ENCODE measurements around the gene GBF1.
"Not testable (repeated sequence)": the region's sequence is repeated elsewhere in the genome, so short reads cannot be mapped to it uniquely, and the experiment has no call there.

GBF1 gene

GRCh38 chr10:102306006-102306405, 60.7 kb downstream of the GBF1 start:
- FAIRE-seq, result no peak

- no peak for FAIRE-seq
These were observed 61.4 kb downstream of the GBF1 start for GRCh38 chr10:102306710-102307109.

GRCh38 chr10:102308318-102308717, 63.0 kb downstream of the GBF1 start:
- not testable (repeated sequence) for FAIRE-seq

GRCh38 chr10:102309236-102309635, 63.9 kb downstream of the GBF1 start:
- FAIRE-seq, result no peak

- FAIRE-seq, result no peak
These were observed 64.6 kb downstream of the GBF1 start for GRCh38 chr10:102309916-102310315.

GRCh38 chr10:102310361-102311024, 65.2 kb downstream of the GBF1 start:
- FAIRE-seq, result no peak

GRCh38 chr10:102311025-102311420, 65.7 kb downstream of the GBF1 start:
- FAIRE-seq, result no peak

GRCh38 chr10:102312683-102313082, 67.4 kb downstream of the GBF1 start:
- no peak for FAIRE-seq

- no peak for FAIRE-seq
These were observed 68.0 kb downstream of the GBF1 start for GRCh38 chr10:102313221-102313896.

- no peak for FAIRE-seq
These were observed 69.5 kb downstream of the GBF1 start for GRCh38 chr10:102314801-102315200.

GRCh38 chr10:102316421-102316820, 71.1 kb downstream of the GBF1 start:
- no peak for FAIRE-seq

- FAIRE-seq, result no peak
These were observed 77.6 kb downstream of the GBF1 start for GRCh38 chr10:102322914-102323313.

- FAIRE-seq, result no peak
These were observed 78.7 kb downstream of the GBF1 start for GRCh38 chr10:102324061-102324460.

- FAIRE-seq, result no peak
These were observed 80.7 kb downstream of the GBF1 start for GRCh38 chr10:102326031-102326430.

- FAIRE-seq, result no peak
These were observed 81.7 kb downstream of the GBF1 start for GRCh38 chr10:102327002-102327401.

GRCh38 chr10:102327641-102328040, 82.3 kb downstream of the GBF1 start:
- no peak for FAIRE-seq

GRCh38 chr10:102332772-102333171, 87.4 kb downstream of the GBF1 start:
- FAIRE-seq, result no peak

- no peak for FAIRE-seq
These were observed 88.8 kb downstream of the GBF1 start for GRCh38 chr10:102334101-102334500.

- no peak for FAIRE-seq
These were observed 89.9 kb downstream of the GBF1 start for GRCh38 chr10:102335184-102335583.

- peak; percentile 47 for FAIRE-seq
These were observed 95.8 kb downstream of the GBF1 start for GRCh38 chr10:102341038-102341688.

- FAIRE-seq, result no peak
These were observed 97.1 kb downstream of the GBF1 start for GRCh38 chr10:102342458-102342857.

- FAIRE-seq, result no peak
These were observed 97.6 kb downstream of the GBF1 start for GRCh38 chr10:102342958-102343357.

- no peak for FAIRE-seq
These were observed 98.7 kb downstream of the GBF1 start for GRCh38 chr10:102344067-102344466.

- no peak for FAIRE-seq
These were observed 102.0 kb downstream of the GBF1 start for GRCh38 chr10:102347236-102347828.

All from A204.1 (cell line).